Stimulated activated CD4-positive, alpha-beta T cell treated with anti-CD3 and anti-CD28 coated beads, Interleukin-12 subunit alpha, Interleukin-12 subunit beta, amount 100 ng/mL, for 48 hours (primary cell): ENCODE measurements around the gene GYS1.
"Not testable (repeated sequence)": the region's sequence is repeated elsewhere in the genome, so short reads cannot be mapped to it uniquely, and the experiment has no call there.

ENCODE experiments used
- DNase-seq, 3 donors: peaks; one replicate each; pipeline ENCODE4 v3.0.0-alpha.2; 2020; ENCODE audit warnings: low read depth in 2 of 3, low spot score in 1 of 3

GYS1 gene

GRCh38 chr19:48946463-48947257 lies 46.4 kb downstream of the GYS1 start:
- no peak for DNase-seq

GRCh38 chr19:48945817-48946216 lies 47.3 kb downstream of the GYS1 start:
- no peak for DNase-seq

GRCh38 chr19:48945415-48945814 lies 47.7 kb downstream of the GYS1 start:
- DNase-seq, result no peak

GRCh38 chr19:48943081-48943480 lies 50.0 kb downstream of the GYS1 start:
- no peak for DNase-seq

- no peak for DNase-seq
Observed at GRCh38 chr19:48940902-48941301, 52.2 kb downstream of the GYS1 start.

GRCh38 chr19:48938256-48938655 lies 54.9 kb downstream of the GYS1 start:
- DNase-seq, result no peak

- no peak for DNase-seq
Observed at GRCh38 chr19:48935864-48936263, 57.2 kb downstream of the GYS1 start.

- no peak for DNase-seq
Observed at GRCh38 chr19:48934837-48935236, 58.3 kb downstream of the GYS1 start.

GRCh38 chr19:48933382-48933932 lies 59.7 kb downstream of the GYS1 start, which contains the start of gene DHDH:
Gene DHDH, plus strand, starts transcription at chr19:48933699. Its CDS starts 23 bp downstream, at chr19:48933722.
- peak; percentile 58 to 65 (median 61) for DNase-seq

GRCh38 chr19:48928164-48929025 lies 64.7 kb downstream of the GYS1 start:
- no peak for DNase-seq

- not testable (repeated sequence) for DNase-seq
Observed at GRCh38 chr19:48927692-48928091, 65.4 kb downstream of the GYS1 start.

GRCh38 chr19:48926909-48927308 lies 66.2 kb downstream of the GYS1 start:
- DNase-seq, result peak in 2 of 3 donors; percentile 12 to 22

- not testable (repeated sequence) for DNase-seq
Observed at GRCh38 chr19:48925890-48926289, 67.2 kb downstream of the GYS1 start.

- DNase-seq, result no peak
Observed at GRCh38 chr19:48925240-48925843, 67.8 kb downstream of the GYS1 start.

GRCh38 chr19:48922548-48923490 lies 70.3 kb downstream of the GYS1 start:
- DNase-seq, result no peak

GRCh38 chr19:48921721-48922500 lies 71.2 kb downstream of the GYS1 start:
- no peak for DNase-seq

- DNase-seq, result no peak
Observed at GRCh38 chr19:48920949-48921348, 72.2 kb downstream of the GYS1 start.

- not testable (repeated sequence) for DNase-seq
Observed at GRCh38 chr19:48919271-48919670, 73.8 kb downstream of the GYS1 start.

- no peak for DNase-seq
Observed at GRCh38 chr19:48918801-48919247, 74.3 kb downstream of the GYS1 start.
